ENCODE measurements around the gene CILP2.

The CILP2 gene

DNA sequence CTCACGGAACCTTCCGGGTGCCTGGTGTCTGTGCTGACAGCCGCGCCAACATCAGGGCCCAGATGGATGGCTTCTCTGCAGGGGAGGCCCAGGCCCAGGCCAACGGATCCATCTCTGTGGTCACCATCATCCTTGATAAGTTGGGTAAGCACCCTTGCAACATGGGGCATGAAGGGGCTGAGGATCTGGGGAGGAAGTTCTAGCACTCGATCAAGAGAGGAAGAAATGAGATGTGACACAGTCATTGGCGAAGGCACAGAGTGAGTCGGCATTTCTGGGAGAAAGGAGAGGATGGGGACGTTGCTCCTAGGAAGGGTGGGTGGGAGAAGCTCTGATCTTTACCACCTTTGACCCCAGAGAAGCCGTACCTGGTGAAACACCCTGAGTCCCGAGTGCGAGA is 4.4 kb downstream of the CILP2 start:
- TF ChIP-seq CTCF (IDR thresholded peaks at IDR 0.05; ENCODE audit: insufficient read depth, low read depth, low read length, missing control alignments) = no peak
- H3K4me3 ChIP-seq (ENCODE audit: low read depth, low read length) = no peak overlapping the region
- no peak for DNase-seq (ENCODE audit: low read depth)

DNA sequence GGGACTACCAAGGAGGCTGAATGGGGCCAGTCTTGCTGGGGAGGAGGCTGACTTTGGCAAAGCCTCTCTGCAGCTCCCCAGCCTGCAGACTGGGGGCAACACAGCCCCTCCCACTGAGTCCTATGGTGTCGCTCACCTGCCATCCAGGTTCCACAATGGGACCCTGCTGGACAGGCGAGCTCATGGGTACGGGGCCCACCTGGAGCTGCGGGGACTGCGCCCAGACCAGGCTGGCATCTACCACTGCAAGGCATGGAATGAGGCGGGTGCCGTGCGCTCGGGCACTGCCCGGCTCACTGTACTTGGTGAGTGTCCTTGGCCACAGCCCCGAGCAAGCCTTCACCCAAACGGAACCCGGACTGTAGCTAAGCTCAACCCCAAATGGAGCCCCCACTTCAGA is 5.0 kb downstream of the CILP2 start:
- no peak for TF ChIP-seq CTCF (IDR thresholded peaks at IDR 0.05; ENCODE audit: insufficient read depth, low read depth, low read length, missing control alignments)
- no peak for DNase-seq (ENCODE audit: low read depth)
- no peak overlapping the region for H3K4me3 ChIP-seq (ENCODE audit: low read depth, low read length)

DNA sequence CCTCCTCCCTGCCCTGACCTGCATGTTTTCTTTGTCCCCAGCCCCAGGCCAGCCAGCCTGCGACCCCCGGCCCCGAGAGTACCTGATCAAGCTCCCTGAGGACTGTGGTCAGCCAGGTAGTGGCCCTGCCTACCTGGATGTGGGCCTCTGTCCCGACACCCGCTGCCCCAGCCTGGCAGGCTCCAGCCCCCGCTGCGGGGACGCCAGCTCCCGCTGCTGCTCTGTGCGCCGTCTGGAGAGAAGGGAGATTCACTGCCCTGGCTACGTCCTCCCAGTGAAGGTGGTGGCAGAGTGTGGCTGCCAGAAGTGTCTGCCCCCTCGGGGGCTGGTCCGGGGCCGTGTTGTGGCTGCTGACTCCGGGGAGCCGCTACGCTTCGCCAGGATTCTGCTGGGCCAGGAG is 5.6 kb downstream of the CILP2 start:
- no peak overlapping the region for H3K4me3 ChIP-seq (ENCODE audit: low read depth, low read length)
- TF ChIP-seq CTCF (IDR thresholded peaks at IDR 0.05; ENCODE audit: insufficient read depth, low read depth, low read length, missing control alignments) = no peak
- no peak for DNase-seq (ENCODE audit: low read depth)

DNA sequence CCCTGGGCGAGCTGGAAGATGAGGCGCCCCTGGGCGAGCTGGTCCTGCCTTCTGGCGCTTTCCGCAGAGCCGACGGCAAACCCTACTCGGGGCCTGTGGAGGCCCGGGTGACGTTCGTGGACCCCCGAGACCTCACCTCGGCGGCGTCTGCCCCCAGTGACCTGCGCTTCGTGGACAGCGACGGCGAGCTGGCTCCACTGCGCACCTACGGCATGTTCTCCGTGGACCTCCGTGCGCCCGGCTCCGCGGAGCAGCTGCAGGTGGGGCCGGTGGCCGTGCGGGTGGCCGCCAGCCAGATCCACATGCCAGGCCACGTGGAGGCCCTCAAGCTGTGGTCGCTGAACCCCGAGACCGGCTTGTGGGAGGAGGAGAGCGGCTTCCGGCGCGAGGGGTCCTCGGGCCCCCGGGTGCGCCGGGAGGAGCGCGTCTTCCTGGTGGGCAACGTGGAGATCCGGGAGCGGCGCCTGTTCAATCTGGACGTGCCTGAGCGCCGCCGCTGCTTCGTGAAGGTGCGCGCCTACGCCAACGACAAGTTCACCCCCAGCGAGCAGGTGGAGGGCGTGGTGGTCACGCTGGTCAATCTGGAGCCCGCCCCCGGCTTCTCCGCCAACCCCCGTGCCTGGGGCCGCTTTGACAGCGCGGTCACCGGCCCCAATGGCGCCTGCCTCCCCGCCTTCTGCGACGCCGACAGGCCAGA is 6.3 kb downstream of the CILP2 start:
- DNase-seq (ENCODE audit: low read depth) = no peak
- H3K4me3 ChIP-seq (ENCODE audit: low read depth, low read length) = no peak overlapping the region
- TF ChIP-seq CTCF (IDR thresholded peaks at IDR 0.05; ENCODE audit: insufficient read depth, low read depth, low read length, missing control alignments) = no peak

GRCh38 chr19:19544954-19545591 is 7.0 kb downstream of the CILP2 start:
- TF ChIP-seq CTCF (IDR thresholded peaks at IDR 0.05; ENCODE audit: insufficient read depth, low read depth, low read length, missing control alignments) = no peak
- H3K4me3 ChIP-seq (ENCODE audit: low read depth, low read length) = no peak overlapping the region
- DNase-seq (ENCODE audit: low read depth) = no peak

GRCh38 chr19:19545707-19546106 is 7.6 kb downstream of the CILP2 start:
- no peak for DNase-seq (ENCODE audit: low read depth)
- H3K4me3 ChIP-seq (ENCODE audit: low read depth, low read length) = no peak overlapping the region
- no peak for TF ChIP-seq CTCF (IDR thresholded peaks at IDR 0.05; ENCODE audit: insufficient read depth, low read depth, low read length, missing control alignments)

DNA sequence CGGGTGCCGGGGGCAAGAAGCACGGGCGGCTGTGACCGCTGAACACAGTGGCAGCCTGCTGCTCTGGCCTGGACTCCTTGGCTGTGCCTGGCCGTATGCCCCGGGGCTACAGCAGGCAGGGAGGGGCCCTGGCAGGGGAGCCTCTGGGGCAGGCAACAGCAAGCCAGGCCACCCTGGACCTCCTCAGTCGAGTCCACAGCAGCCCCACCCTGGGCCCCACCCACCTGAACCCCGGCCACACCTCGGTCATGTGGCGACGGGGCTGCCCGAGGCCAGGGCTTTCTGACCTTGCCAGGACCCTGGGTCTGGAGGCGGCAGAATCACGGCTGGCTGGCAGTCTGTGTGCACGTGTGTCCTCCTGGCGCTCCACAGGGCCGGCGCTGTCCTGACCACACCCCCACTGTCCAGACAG is 8.7 kb downstream of the CILP2 start:
- H3K4me3 ChIP-seq (ENCODE audit: low read depth, low read length) = no peak overlapping the region
- TF ChIP-seq CTCF (IDR thresholded peaks at IDR 0.05; ENCODE audit: insufficient read depth, low read depth, low read length, missing control alignments) = no peak
- DNase-seq (ENCODE audit: low read depth) = no peak

All from GM12865 (cell line).